ENCODE data around the gene RGL1. TPM values are rescaled to one million over a fixed set of nuclear protein-coding genes. Genes with fewer than 3 reads are reported as not detected.

The RGL1 gene
- total and polyA plus RNA-seq, 2 donors (not counting 1 experiment from before 2014, with no cell fraction given), result 16.2 to 21.4 TPM

- Histone ChIP-seq H3K9me3 (ENCODE audit: control insufficient read depth, insufficient read depth, low read depth, low read length) (no peaks in the 10 kb centered on the region), H3K27ac (ENCODE audit: insufficient read depth, low read length) (no peak overlapping the region), H2AFZ (ENCODE audit: low read length) (no peak overlapping the region), H3K4me3 (replicated peaks in 1 of 4; ENCODE audit: control extremely low read depth in 1 of 4, insufficient read depth in 1 of 4, low read depth in 3 of 4, low read length in 4 of 4) (no peak overlapping the region), H3K9ac (ENCODE audit: insufficient read depth, low read length) (no peak overlapping the region), H3K79me2 (ENCODE audit: control insufficient read depth, insufficient read depth, low read length) (no peaks in the 10 kb centered on the region), H3K4me2 (ENCODE audit: extremely low read depth, insufficient read depth, low read length) (no peak overlapping the region), H3K36me3 (ENCODE audit: control insufficient read depth, insufficient read depth, low read length) (peaks cover 1% of the 10 kb centered on the region), H4K20me1 (ENCODE audit: control insufficient read depth, extremely low read depth, insufficient read depth, low read length) (no peaks in the 10 kb centered on the region), H3K4me1 (ENCODE audit: control insufficient read depth, extremely low read depth, insufficient read depth, low read length) (peaks cover 2% of the 10 kb centered on the region), H3K27me3 (ENCODE audit: control insufficient read depth, insufficient read depth, low read length) (no peaks in the 10 kb centered on the region)
- TF ChIP-seq EZH2 (IDR thresholded peaks at IDR 0.05; ENCODE audit: low read length, missing control alignments) (no peak), CTCF (conservative IDR thresholded peaks at IDR 0.05 in 1 of 2, IDR thresholded peaks at IDR 0.05 in 1 of 2; ENCODE audit: low read depth in 1 of 2, low read length in 2 of 2) (no peak)
- DNase-seq (ENCODE audit: low read depth in 2 of 2), result no peak
Measured at GRCh38 chr1:183941001-183941400, 136.1 kb downstream of the RGL1 start.

GRCh38 chr1:183942933-183943693, 138.2 kb downstream of the RGL1 start:
- Histone ChIP-seq H2AFZ (ENCODE audit: low read length) (no peak overlapping the region), H3K27me3 (ENCODE audit: control insufficient read depth, insufficient read depth, low read length) (no peaks in the 10 kb centered on the region), H3K27ac (ENCODE audit: insufficient read depth, low read length) (no peak overlapping the region), H3K79me2 (ENCODE audit: control insufficient read depth, insufficient read depth, low read length) (no peaks in the 10 kb centered on the region), H4K20me1 (ENCODE audit: control insufficient read depth, extremely low read depth, insufficient read depth, low read length) (no peaks in the 10 kb centered on the region), H3K4me2 (ENCODE audit: extremely low read depth, insufficient read depth, low read length) (no peak overlapping the region), H3K9ac (ENCODE audit: insufficient read depth, low read length) (no peak overlapping the region), H3K4me3 (replicated peaks in 1 of 4; ENCODE audit: control extremely low read depth in 1 of 4, insufficient read depth in 1 of 4, low read depth in 3 of 4, low read length in 4 of 4) (no peak overlapping the region), H3K36me3 (ENCODE audit: control insufficient read depth, insufficient read depth, low read length) (no peaks in the 10 kb centered on the region), H3K4me1 (ENCODE audit: control insufficient read depth, extremely low read depth, insufficient read depth, low read length) (peaks cover 2% of the 10 kb centered on the region), H3K9me3 (ENCODE audit: control insufficient read depth, insufficient read depth, low read depth, low read length) (no peaks in the 10 kb centered on the region)
- TF ChIP-seq EZH2 (IDR thresholded peaks at IDR 0.05; ENCODE audit: low read length, missing control alignments) (no peak), CTCF (conservative IDR thresholded peaks at IDR 0.05 in 1 of 2, IDR thresholded peaks at IDR 0.05 in 1 of 2; ENCODE audit: low read depth in 1 of 2, low read length in 2 of 2) (peak; percentile 7 to 29)
- DNase-seq (ENCODE audit: low read depth in 2 of 2), result peak; percentile 99 to 100

- Histone ChIP-seq H3K36me3 (ENCODE audit: control insufficient read depth, insufficient read depth, low read length) (no peaks in the 10 kb centered on the region), H2AFZ (ENCODE audit: low read length) (no peak overlapping the region), H3K4me2 (ENCODE audit: extremely low read depth, insufficient read depth, low read length) (no peak overlapping the region), H3K27ac (ENCODE audit: insufficient read depth, low read length) (no peak overlapping the region), H3K27me3 (ENCODE audit: control insufficient read depth, insufficient read depth, low read length) (no peaks in the 10 kb centered on the region), H3K9me3 (ENCODE audit: control insufficient read depth, insufficient read depth, low read depth, low read length) (no peaks in the 10 kb centered on the region), H3K9ac (ENCODE audit: insufficient read depth, low read length) (no peak overlapping the region), H3K4me3 (replicated peaks in 1 of 4; ENCODE audit: control extremely low read depth in 1 of 4, insufficient read depth in 1 of 4, low read depth in 3 of 4, low read length in 4 of 4) (no peak overlapping the region), H3K79me2 (ENCODE audit: control insufficient read depth, insufficient read depth, low read length) (no peaks in the 10 kb centered on the region), H4K20me1 (ENCODE audit: control insufficient read depth, extremely low read depth, insufficient read depth, low read length) (no peaks in the 10 kb centered on the region), H3K4me1 (ENCODE audit: control insufficient read depth, extremely low read depth, insufficient read depth, low read length) (peaks cover 2% of the 10 kb centered on the region)
- TF ChIP-seq CTCF (conservative IDR thresholded peaks at IDR 0.05 in 1 of 2, IDR thresholded peaks at IDR 0.05 in 1 of 2; ENCODE audit: low read depth in 1 of 2, low read length in 2 of 2) (no peak), EZH2 (IDR thresholded peaks at IDR 0.05; ENCODE audit: low read length, missing control alignments) (no peak)
- peak in 1 of 2 donors; percentile 13 for DNase-seq (ENCODE audit: low read depth in 2 of 2)
Measured at GRCh38 chr1:183945428-183946319, 140.8 kb downstream of the RGL1 start.
